ENCODE data around the gene CACNB1.
A peak's percentile ranks its signal among the peaks of the same experiment; 100 is the strongest.

CACNB1 gene

DNA sequence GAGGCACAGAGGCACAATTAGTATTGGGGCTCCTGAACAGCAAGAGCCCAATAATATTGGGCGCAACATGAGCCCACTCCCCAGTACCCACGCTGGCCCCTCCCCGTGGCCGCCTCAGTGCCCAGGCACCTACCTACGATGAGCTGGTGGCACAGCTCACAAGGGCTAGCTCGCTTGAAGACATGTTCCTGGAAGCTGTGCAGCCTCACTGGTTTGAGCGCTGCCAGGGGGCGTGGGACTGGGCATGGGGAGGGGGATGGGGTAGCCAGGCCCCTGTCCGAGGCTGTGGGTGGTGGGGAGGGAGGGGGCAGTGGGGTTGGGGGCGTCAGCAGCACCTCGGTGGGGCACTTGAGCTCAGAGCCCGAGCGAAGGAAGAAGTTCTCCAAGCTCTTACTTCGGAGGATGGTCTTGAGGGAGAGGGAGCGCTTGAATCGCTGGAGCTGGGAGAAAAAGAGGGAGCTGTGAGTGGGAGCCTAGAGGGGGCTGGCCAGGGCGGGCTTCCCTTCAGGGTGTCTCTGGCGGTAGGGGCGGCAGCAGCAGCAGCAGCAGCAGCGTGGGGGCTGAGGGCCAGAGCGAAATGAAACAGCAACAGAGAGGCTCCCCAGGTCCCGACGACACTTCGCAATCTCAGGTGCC, 20.4 kb upstream of the CACNB1 start:
- Mint-ChIP-seq H3K27me3 (peaks cover 3% of the 10 kb centered on the region), H3K4me1 (no peaks in the 10 kb centered on the region), H3K9me3 (no peaks in the 10 kb centered on the region), H3K27ac (no peak overlapping the region), H3K4me3 (no peak overlapping the region), H3K36me3 (no peaks in the 10 kb centered on the region)

DNA sequence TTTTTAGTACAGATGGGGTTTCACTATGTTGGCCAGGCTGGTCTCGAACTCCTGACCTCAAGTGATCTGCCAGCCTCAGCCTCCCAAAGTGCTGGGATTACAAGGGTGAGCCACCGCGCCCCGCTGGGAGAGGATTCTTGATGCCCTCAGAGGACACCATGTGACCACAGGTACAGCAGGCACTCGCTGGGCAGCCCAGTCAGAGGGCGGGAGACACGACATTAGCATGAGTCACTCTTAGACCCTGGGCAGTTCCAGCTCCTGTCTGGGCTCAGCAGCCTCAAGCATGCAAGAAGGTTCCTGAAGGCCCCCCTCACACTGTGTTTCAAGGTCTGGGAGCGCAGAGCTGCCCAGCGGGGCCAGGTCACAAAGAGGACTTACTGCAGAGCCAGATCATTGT, 16.4 kb upstream of the CACNB1 start:
- H3K27ac Mint-ChIP-seq, result no peak overlapping the region
- H3K36me3 Mint-ChIP-seq, result no peaks in the 10 kb centered on the region
- no peak overlapping the region for H3K4me3 Mint-ChIP-seq
- H3K4me1 Mint-ChIP-seq, result peaks cover 11% of the 10 kb centered on the region
- H3K27me3 Mint-ChIP-seq, result no peaks in the 10 kb centered on the region
- no peaks in the 10 kb centered on the region for H3K9me3 Mint-ChIP-seq

DNA sequence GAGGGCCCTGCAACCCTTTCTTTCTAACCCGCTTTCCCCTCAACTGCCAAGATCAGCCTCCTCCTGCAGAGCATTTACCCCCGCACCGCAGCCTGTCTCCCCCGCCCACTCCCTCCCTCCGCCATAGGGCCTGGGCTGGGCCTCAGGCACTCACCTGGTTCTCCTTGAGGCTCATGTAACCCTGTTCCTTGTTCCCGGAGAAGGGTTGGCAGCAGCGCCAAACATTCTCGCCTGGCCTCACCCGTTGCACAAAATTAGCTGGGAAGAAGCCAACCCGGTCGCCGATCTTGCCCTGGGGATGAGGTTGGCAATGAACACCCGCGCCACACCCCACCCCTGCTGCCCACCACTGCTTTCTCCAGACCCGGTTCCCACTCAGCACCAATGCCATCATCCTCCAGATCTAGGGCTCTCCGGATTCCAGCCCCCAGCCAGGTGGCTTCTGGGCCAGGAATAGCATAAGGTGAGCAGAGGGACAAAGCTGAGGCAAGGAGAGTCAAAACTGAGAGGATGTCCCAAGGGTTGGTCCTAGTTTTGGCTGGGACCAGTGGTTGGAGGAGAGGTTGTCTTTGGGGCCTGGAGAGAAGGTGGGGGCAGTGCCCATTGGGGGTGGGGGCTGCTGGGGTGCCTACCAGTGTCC, 15.5 kb upstream of the CACNB1 start:
- Mint-ChIP-seq H3K27ac (no peak overlapping the region), H3K36me3 (no peaks in the 10 kb centered on the region), H3K4me1 (peaks cover 20% of the 10 kb centered on the region), H3K9me3 (no peaks in the 10 kb centered on the region), H3K4me3 (no peak overlapping the region), H3K27me3 (no peaks in the 10 kb centered on the region)

DNA sequence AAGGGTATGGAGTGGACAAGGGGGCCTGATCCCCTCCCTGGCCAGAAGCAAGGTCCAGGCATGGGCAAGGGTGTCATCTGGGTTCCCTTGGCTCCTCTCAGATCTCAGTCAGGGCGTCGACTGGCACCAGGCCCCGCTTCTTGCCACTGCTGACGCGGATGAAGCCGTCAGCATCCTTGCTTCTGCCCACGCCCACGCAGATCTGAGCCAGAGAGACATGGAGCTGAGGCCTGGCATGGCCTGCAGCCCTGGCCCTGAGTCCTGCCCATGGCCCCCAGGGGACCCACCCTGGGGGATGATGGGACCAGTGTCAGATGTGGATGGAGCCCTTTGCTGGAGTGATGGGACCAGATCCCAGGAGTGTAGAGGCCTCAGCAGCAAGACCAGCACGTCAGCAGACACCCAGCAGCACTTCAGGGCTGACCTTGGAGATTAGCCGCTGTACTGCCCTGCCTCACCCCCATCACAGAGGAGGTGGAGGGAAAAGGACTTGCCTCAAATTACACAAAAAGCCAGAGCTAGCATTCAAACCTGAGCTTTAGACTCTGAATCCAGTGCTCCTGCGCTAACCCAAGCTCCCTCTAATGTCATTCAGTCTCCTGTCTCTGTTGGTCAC, 14.8 kb upstream of the CACNB1 start:
- H3K36me3 Mint-ChIP-seq, result no peaks in the 10 kb centered on the region
- H3K9me3 Mint-ChIP-seq, result no peaks in the 10 kb centered on the region
- H3K4me3 Mint-ChIP-seq, result no peak overlapping the region
- no peaks in the 10 kb centered on the region for H3K27me3 Mint-ChIP-seq
- H3K4me1 Mint-ChIP-seq, result peaks cover 24% of the 10 kb centered on the region
- no peak overlapping the region for H3K27ac Mint-ChIP-seq

DNA sequence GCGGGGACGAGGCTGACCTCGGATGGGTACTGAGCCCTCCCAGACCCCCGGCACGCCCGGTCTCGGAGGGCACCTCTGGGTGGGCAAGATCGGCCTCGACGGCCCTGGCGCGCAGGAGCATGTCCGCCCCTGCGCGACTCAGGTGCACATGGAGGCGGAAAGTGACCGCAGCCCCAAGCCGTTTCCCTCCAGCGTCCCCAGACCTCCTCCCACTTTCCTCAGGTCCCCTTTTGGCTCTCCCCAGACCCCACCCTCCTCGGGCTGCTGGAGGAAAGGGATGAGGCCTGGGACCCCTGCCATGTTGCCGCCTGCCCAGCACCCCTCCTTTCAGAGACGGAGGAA, 12.6 kb upstream of the CACNB1 start:
- peak overlapping the region; percentile 30 for H3K4me3 Mint-ChIP-seq
- H3K36me3 Mint-ChIP-seq, result no peaks in the 10 kb centered on the region
- no peaks in the 10 kb centered on the region for H3K9me3 Mint-ChIP-seq
- no peaks in the 10 kb centered on the region for H3K27me3 Mint-ChIP-seq
- H3K4me1 Mint-ChIP-seq, result peaks cover 34% of the 10 kb centered on the region
- no peak overlapping the region for H3K27ac Mint-ChIP-seq

DNA sequence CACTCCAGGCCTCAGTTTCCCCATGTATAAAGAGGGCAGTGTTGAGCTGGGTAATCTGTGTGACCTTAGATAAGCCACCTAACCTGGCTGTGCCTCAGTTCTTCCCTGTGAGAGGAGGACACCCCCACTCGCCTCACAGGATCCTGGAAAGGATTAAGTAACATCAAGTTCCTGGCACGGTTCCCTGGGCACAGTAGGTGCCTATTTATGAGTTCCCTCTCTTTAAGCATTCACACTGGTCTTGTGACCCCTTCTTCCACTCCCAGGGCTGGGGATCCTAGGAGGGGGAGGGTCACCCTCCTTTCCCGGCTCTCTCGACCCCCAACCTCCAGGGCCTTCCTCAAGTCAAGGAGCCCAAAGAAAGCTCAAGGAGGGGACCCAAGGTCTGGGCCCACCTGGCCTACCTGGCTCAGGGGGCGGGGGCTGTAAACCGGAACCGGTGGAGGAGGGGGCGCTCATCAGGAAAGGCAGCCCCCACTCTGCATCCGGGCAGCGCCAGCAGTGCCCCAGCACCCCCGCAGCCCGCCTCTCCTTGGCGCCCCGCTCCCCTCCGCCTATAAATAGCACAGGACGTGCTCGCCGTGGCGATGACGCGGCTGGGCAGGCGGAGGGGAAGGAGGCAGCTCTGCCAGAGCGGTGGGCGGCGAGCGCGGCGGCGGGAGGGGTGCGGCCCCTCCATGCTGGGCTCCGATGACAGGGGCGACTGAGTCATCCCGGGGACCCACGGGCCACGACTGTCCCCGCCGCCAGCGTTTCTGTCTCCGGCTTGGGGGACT, 12.0 kb upstream of the CACNB1 start:
- Mint-ChIP-seq H3K36me3 (peaks cover 3% of the 10 kb centered on the region), H3K9me3 (no peaks in the 10 kb centered on the region), H3K4me1 (peaks cover 34% of the 10 kb centered on the region), H3K27ac (peak overlapping the region; percentile 51), H3K4me3 (peak overlapping the region; percentile 30), H3K27me3 (no peaks in the 10 kb centered on the region)

DNA sequence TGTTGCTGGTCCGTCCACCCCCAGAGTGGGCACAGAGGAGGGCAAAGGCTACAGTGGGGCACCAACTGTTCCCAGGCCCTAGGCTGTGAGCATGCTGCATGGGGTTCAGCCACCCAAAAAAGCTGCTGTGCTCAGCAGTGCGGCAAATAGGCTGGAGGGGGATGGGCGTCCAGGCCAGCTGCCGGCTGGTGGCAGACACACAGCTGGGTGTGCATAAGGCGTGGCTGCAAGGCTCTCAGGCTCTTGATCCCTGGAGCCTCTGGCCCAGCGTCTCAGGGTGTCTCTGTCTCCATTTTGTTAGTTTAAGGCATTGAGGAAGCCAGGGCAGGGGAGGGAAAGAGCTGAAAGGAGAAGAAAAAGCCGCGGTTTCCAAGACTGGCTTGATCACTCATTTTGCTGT, 11.4 kb upstream of the CACNB1 start:
- no peaks in the 10 kb centered on the region for H3K9me3 Mint-ChIP-seq
- H3K4me1 Mint-ChIP-seq, result peaks cover 37% of the 10 kb centered on the region
- H3K27ac Mint-ChIP-seq, result peak overlapping the region; percentile 30
- H3K27me3 Mint-ChIP-seq, result no peaks in the 10 kb centered on the region
- H3K36me3 Mint-ChIP-seq, result peaks cover 5% of the 10 kb centered on the region
- H3K4me3 Mint-ChIP-seq, result peak overlapping the region; percentile 30

DNA sequence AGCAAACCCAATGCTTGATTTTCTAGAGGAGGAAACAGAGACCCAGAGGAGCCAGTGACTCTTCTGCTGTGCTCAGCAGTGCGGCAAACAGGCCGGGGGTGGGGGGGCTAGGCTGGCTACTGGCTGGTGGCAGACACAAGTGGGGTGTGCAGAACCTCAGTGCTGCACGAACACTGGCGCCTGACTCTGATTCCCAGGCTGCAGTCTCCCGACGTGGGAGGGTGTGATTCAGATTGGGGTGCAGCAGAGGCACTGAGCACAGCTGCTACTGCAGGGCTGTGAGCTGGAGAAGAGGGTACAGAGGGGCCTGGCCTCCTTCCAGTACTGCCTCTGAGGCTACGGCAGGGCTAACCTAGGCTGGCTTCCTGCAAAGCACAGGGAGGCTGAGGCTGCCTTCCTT, 10.7 kb upstream of the CACNB1 start:
- Mint-ChIP-seq H3K9me3 (no peaks in the 10 kb centered on the region), H3K4me1 (peaks cover 44% of the 10 kb centered on the region), H3K27me3 (no peaks in the 10 kb centered on the region), H3K36me3 (peaks cover 9% of the 10 kb centered on the region), H3K4me3 (peak overlapping the region; percentile 11), H3K27ac (no peak overlapping the region)

DNA sequence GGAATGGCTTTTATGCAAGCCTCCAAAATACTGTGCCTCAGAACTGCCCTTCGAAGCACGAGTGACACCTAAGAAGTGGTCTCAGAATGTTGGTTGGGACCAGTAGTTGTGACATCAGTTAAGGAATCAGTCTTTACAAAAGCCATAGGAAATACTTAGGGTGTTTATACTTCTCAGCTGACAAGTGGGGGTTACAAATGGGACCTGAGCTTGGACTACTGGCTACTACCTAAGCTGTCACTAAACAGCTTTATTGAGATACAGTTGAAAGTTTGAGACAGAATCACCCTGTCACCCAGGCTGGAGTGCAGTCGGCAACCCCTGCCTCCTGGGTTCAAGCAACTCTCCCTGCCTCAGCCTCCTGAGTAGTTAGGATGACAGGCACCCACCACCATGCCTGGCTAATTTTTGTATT, 7.7 kb upstream of the CACNB1 start:
- Mint-ChIP-seq H3K4me1 (peaks cover 53% of the 10 kb centered on the region), H3K36me3 (peaks cover 29% of the 10 kb centered on the region), H3K27me3 (no peaks in the 10 kb centered on the region), H3K9me3 (no peaks in the 10 kb centered on the region), H3K4me3 (no peak overlapping the region), H3K27ac (peak overlapping the region; percentile 76)

DNA sequence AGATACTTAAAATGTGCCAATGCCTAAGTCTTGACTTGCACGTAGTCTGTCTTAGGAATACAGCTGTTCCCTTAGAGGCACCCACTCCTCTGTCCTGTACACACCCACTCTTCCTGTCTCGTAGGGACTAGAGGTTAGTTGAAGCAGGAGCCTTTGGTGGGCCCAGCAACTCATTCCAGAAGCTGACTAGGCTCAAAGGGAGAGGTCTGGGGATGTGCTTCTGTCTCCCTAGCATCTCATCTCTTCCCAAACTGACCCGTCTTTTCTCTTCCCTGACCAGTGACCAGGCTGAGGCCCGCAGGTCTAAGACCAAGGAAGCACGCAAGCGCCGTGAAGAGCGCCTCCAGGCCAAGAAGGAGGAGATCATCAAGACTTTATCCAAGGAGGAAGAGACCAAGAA, 6.8 kb upstream of the CACNB1 start:
- no peaks in the 10 kb centered on the region for H3K9me3 Mint-ChIP-seq
- H3K27me3 Mint-ChIP-seq, result no peaks in the 10 kb centered on the region
- peaks cover 31% of the 10 kb centered on the region for H3K36me3 Mint-ChIP-seq
- H3K4me1 Mint-ChIP-seq, result peaks cover 56% of the 10 kb centered on the region
- H3K27ac Mint-ChIP-seq, result peak overlapping the region; percentile 65
- H3K4me3 Mint-ChIP-seq, result peak overlapping the region; percentile 30

DNA sequence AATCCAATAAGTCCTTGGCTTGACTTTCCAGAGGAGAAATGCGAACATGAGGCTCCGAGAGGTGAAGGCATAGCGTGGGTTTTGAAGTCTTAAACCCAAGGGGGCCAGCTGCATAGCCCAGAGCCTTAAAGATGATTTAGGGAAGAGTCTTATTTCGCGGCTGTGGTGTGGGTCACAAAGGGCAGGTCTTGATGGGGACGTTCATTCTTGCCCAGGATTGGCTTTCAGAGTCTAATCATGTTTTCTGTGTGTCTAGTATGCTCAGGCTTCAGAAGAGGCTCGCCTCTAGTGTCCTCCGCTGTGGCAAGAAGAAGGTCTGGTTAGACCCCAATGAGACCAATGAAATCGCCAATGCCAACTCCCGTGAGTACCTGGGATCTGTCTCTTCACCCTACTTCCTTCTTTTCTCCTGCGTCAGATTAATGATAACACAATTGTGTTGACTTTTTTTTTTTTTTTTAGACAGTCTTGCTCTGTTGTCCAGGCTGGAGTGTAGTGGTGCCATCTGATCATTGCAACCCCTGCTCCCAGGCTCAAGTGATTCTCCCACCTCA, 3.6 kb upstream of the CACNB1 start:
- no peaks in the 10 kb centered on the region for H3K27me3 Mint-ChIP-seq
- H3K9me3 Mint-ChIP-seq, result no peaks in the 10 kb centered on the region
- H3K4me1 Mint-ChIP-seq, result peaks cover 46% of the 10 kb centered on the region
- peak overlapping the region; percentile 100 for H3K27ac Mint-ChIP-seq
- H3K4me3 Mint-ChIP-seq, result peak overlapping the region; percentile 95
- H3K36me3 Mint-ChIP-seq, result peaks cover 31% of the 10 kb centered on the region

DNA sequence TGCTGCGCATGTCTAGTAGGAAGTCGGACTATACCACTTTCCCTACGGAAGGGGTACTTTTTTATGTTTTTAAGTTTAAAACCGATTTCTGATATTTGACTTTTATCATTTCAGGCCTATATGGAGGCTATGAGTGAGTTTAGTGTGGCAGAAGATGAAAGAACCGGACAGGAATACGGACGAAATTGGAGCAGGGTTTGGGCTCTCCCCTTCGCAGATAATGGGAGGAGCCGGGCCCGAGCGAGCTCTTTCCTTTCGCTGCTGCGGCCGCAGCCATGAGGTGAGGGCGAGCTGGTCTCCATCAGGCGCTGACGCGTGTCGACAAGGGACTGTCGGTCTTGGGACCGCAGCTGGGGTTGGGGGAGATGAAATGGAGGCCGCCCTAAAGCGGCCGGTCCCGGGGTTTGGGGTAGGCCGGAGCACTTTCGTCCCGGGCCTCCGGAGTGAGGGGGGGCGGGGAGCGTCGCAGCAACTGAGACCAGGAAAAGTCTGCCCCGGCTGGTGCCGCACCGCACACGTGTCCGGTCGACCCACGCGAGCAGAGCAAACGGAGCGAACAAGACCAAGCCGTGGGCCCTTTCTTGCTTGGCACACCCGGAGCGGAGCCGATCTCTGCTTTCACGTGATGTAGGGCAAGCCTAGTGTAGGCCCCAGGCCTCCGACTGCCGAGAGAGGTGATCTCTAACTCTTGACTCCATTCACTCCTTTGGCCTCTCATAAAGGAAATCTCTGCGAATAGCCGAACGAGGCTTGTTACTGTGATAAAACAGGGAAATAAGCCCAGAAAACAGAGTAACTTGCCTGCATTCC, 2.8 kb upstream of the CACNB1 start, which contains the start of gene RPL19:
Gene RPL19, plus strand, starts transcription at position 214 of the 810 bp plus-strand sequence. Its CDS starts 62 bp downstream, at position 276.
- Mint-ChIP-seq H3K4me3 (peak within 1 kb of the TSS; percentile 95), H3K4me1 (peaks cover 52% of the 10 kb centered on the region), H3K27ac (peak within 1 kb of the TSS; percentile 100), H3K27me3 (no peaks in the 10 kb centered on the region), H3K9me3 (no peaks in the 10 kb centered on the region), H3K36me3 (peaks cover 31% of the 10 kb centered on the region)

DNA sequence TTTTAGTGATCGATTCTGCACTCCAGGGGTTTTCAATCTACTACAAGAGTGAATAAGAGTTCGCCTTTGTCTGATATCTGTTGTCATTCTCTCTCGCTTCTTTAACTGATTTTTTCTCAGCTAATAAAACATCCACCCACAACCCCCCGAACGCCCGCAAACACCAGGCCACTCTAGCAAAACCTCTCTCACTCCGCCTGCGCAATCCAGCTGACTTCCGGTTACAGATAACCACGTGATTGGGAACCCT, 2.3 kb upstream of the CACNB1 start:
- Mint-ChIP-seq H3K36me3 (peaks cover 28% of the 10 kb centered on the region), H3K4me3 (peak overlapping the region; percentile 95), H3K27ac (peak overlapping the region; percentile 100), H3K27me3 (no peaks in the 10 kb centered on the region), H3K4me1 (peaks cover 52% of the 10 kb centered on the region), H3K9me3 (no peaks in the 10 kb centered on the region)

DNA sequence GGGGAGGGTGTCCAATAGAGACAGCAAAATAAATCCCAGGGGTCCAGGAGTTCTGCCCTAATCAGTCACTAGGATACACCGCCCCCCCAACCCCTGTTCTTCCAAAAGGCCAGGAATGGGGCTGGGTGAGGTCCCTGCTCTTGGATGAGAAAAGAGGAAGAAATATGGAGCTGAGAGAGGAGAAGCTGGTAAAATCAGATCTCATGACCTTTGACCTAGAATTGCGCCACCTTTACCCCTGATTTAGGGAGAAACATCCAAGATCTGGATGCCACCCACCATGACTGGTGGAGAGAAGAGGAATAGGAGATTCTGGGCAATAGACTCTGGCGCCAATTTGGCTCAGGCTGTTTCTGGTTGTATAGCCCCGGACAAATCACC, 707 bp upstream of the CACNB1 start:
- H3K27me3 Mint-ChIP-seq, result no peaks in the 10 kb centered on the region
- H3K27ac Mint-ChIP-seq, result no peak overlapping the region
- peak overlapping the region; percentile 95 for H3K4me3 Mint-ChIP-seq
- peaks cover 21% of the 10 kb centered on the region for H3K36me3 Mint-ChIP-seq
- peaks cover 48% of the 10 kb centered on the region for H3K4me1 Mint-ChIP-seq
- H3K9me3 Mint-ChIP-seq, result no peaks in the 10 kb centered on the region

DNA sequence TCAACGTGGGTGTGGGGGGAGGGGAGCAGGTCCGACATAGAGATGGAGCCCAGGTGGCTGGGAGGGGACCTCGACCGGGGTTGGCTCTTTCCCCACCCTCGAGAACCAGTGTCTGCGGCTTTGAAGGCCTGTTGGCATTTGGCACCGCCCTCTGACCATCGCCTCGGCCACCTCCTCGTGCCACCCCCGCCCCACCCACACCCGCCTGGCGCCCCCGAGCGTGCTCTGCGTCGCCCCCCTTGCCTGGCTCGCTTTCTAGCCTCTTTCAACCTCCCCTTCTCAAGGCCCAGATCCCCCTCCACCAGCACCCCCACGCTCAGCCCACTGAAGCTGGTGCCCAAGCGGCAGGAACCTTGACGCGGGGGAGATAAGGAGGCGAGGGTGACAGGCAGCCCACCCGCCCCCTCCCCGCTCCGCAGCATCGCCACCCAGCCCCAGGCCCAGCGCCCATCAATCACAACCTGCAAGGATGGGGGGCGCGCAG, 619 bp downstream of the CACNB1 start:
- no peaks in the 10 kb centered on the region for H3K9me3 Mint-ChIP-seq
- peaks cover 12% of the 10 kb centered on the region for H3K36me3 Mint-ChIP-seq
- no peaks in the 10 kb centered on the region for H3K27me3 Mint-ChIP-seq
- H3K4me3 Mint-ChIP-seq, result peak overlapping the region; percentile 95
- peaks cover 39% of the 10 kb centered on the region for H3K4me1 Mint-ChIP-seq
- no peak overlapping the region for H3K27ac Mint-ChIP-seq

Measured in activated naive CD4-positive, alpha-beta T cell treated with anti-CD3 and anti-CD28 coated beads, Interleukin-2, amount 50 U/mL, for 24 hours (primary cell).